HCT116 (cell line): ENCODE measurements around the gene MAGEA9. TPM values are rescaled to one million over a fixed set of nuclear protein-coding genes. Genes with fewer than 3 reads are reported as not detected.

Source experiments
- ATAC-seq: fragments of 200-7000 bp; cut with Tn5 transposase; 2 replicates; pipeline ENCODE4 v1.9.1; 2020; ENCODE audit warnings: mild to moderate bottlenecking, moderate library complexity
- BruUV-seq: library from RNA; stranded (reverse); fragments of 400-500 nt; replicated peaks from 2 replicates; lab custom pipeline; 2021; lab: Mats Ljungman, UMichigan
- CTCF ChIA-PET: fragments of 300-600 bp; sonication (Branson Sonifier 250); formaldehyde crosslinking; loops from one replicate; lab custom pipeline; 2021; ENCODE audit warnings: antibody characterized with exemption; lab: Charles Lee
- POLR2A ChIA-PET: fragments of 300-600, 350-600 bp; sonication (Branson Sonifier 250); formaldehyde crosslinking; loops from one replicate; lab custom pipeline; 2021; ENCODE audit warnings: antibody characterized with exemption; lab: Charles Lee
- RAD21 ChIA-PET, 2 experiments: fragments of 300-600 bp; sonication (Branson Sonifier 250); formaldehyde crosslinking; loops; one replicate each; lab custom pipeline; 2023; ENCODE audit warnings: low total read pairs in 2 of 2; ENCODE audit not compliant: uncharacterized antibody in 2 of 2, unreplicated experiment in 2 of 2, low non-redundant PET in 1 of 2; lab: Charles Lee
- DNase-seq: peaks from one replicate; pipeline ENCODE4 v3.0.0-alpha.2; 2010; ENCODE audit warnings: low read depth, low spot score
- H2AFZ ChIP-seq: fragments of 200-600 bp; shearing (Covaris generic), sonication (generic); 2 replicates; pipeline ENCODE4 v1.6.1; 2017; ENCODE audit warnings: low read depth, mixed run types, mixed read lengths, antibody characterized with exemption, low read length; ENCODE audit not compliant: poor library complexity, severe bottlenecking
- H3K27ac ChIP-seq: 2 replicates; pipeline ENCODE4 v1.5.1; 2012; ENCODE audit warnings: low read depth, low read length
- H3K27me3 ChIP-seq: fragments of 200-600 bp; sonication (generic); 2 replicates; pipeline ENCODE4 v1.6.1; 2016; ENCODE audit warnings: mixed run types, low read length, mixed read lengths; ENCODE audit not compliant: insufficient read depth
- H3K36me3 ChIP-seq, 2 experiments: fragments of 200-500 bp in 1 of 2; fragments of 200-600 bp in 1 of 2; sonication (Bioruptor generic) in 1 of 2; sonication (generic) in 1 of 2; 2 replicates each; pipeline versions ENCODE4 v1.5.1 to v1.6.1; 2014 to 2016; ENCODE audit warnings: low read length in 2 of 2, inconsistent platforms in 1 of 2, mixed read lengths in 1 of 2, mixed run types in 1 of 2; ENCODE audit not compliant: insufficient read depth in 2 of 2, control insufficient read depth in 1 of 2
- H3K4me1 ChIP-seq, 2 experiments: fragments of 200-600 bp in 1 of 2; sonication (generic) in 1 of 2; 2 replicates each; pipeline versions ENCODE4 v1.5.1 to v1.6.1; 2012 to 2017; ENCODE audit warnings: low read length in 2 of 2, inconsistent platforms in 1 of 2, mild to moderate bottlenecking in 1 of 2, mixed read lengths in 1 of 2, mixed run types in 1 of 2, moderate library complexity in 1 of 2; ENCODE audit not compliant: insufficient read depth in 2 of 2, control insufficient read depth in 1 of 2
- H3K4me2 ChIP-seq: fragments of 200-600 bp; sonication (generic); 2 replicates; pipeline ENCODE4 v1.6.1; 2017; ENCODE audit warnings: mixed run types, low read length, mixed read lengths
- H3K4me3 ChIP-seq, 2 experiments: fragments of 200-600 bp in 1 of 2; sonication (generic) in 1 of 2; replicated peaks in 1 of 2; 2 replicates each; pipeline ENCODE4 v1.5.1; 2011 to 2016; ENCODE audit warnings: low read length in 2 of 2, control low read depth in 1 of 2, low read depth in 1 of 2, mild to moderate bottlenecking in 1 of 2, mixed read lengths in 1 of 2, mixed run types in 1 of 2
- H3K79me2 ChIP-seq: fragments of 200-600 bp; sonication (generic); 2 replicates; pipeline ENCODE4 v1.6.1; 2017; ENCODE audit warnings: mild to moderate bottlenecking, mixed run types, low read length, moderate library complexity, mixed read lengths; ENCODE audit not compliant: insufficient read depth
- H3K9ac ChIP-seq: fragments of 200-600 bp; sonication (generic); 2 replicates; pipeline ENCODE4 v1.6.1; 2016; ENCODE audit warnings: low read length, mixed read lengths
- H3K9me2 ChIP-seq: fragments of 200-600 bp; sonication (generic), shearing (Covaris generic); 2 replicates; pipeline ENCODE4 v1.6.1; 2017; ENCODE audit warnings: mixed run types, mild to moderate bottlenecking, moderate library complexity; ENCODE audit not compliant: insufficient read depth
- H3K9me3 ChIP-seq, 2 experiments: fragments of 200-500 bp in 1 of 2; fragments of 200-600 bp in 1 of 2; sonication (Bioruptor generic) in 1 of 2; sonication (generic) in 1 of 2; 2 replicates each; pipeline ENCODE4 v1.6.1; 2014 to 2017; ENCODE audit warnings: low read length in 2 of 2, mixed read lengths in 2 of 2, inconsistent platforms in 1 of 2, low read depth in 1 of 2, mild to moderate bottlenecking in 1 of 2, mixed run types in 1 of 2, moderate library complexity in 1 of 2; ENCODE audit not compliant: control insufficient read depth in 1 of 2, insufficient read depth in 1 of 2
- H4K20me1 ChIP-seq: fragments of 200-600 bp; sonication (generic), shearing (Covaris generic); 2 replicates; pipeline ENCODE4 v1.6.1; 2017; ENCODE audit warnings: mixed run types, mild to moderate bottlenecking, moderate library complexity; ENCODE audit not compliant: insufficient read depth
- POLR2AphosphoS5 ChIP-seq: IDR thresholded peaks from 2 replicates; pipeline ENCODE4 v1.6.1; 2011; ENCODE audit warnings: mild to moderate bottlenecking, low read depth, low read length, moderate library complexity
- SIN3A ChIP-seq: IDR thresholded peaks from 2 replicates; pipeline ENCODE4 v1.6.1; 2012; ENCODE audit warnings: low read depth
- SP1 ChIP-seq: IDR thresholded peaks from 2 replicates; pipeline ENCODE4 v1.6.1; 2012; ENCODE audit warnings: low read depth
- TCF7L2 ChIP-seq: IDR thresholded peaks from 2 replicates; pipeline ENCODE4 v1.7.0; 2011; ENCODE audit warnings: borderline replicate concordance, inconsistent platforms; ENCODE audit not compliant: insufficient read depth, insufficient read length; ENCODE audit errors: extremely low read depth
- YY1 ChIP-seq: IDR thresholded peaks from 2 replicates; pipeline ENCODE4 v1.6.1; 2011; ENCODE audit warnings: low read length, low read depth, moderate library complexity, mild to moderate bottlenecking; ENCODE audit not compliant: insufficient replicate concordance; ENCODE audit errors: extremely low read depth
- ZNF274 ChIP-seq: fragments of 200-500 bp; sonication (Bioruptor generic); IDR thresholded peaks from 2 replicates; pipeline ENCODE4 v1.6.1; 2014; ENCODE audit warnings: mild to moderate bottlenecking, low read depth, low read length, inconsistent platforms
- intact Hi-C: fragments of 100-400 bp; cut with micrococcal nuclease; formaldehyde crosslinking; loops from 2 replicates; pipeline ENCODE4 v1.10.0; 2022
- total RNA-seq: library from RNA; stranded (reverse); gene quantifications from one replicate; pipeline ENCODE4 v1.2.1, GENCODE V29; 2021; ENCODE audit not compliant: unreplicated experiment
- TF ChIP-seq, protein P1 (sequence below): IDR thresholded peaks from 2 replicates; pipeline ENCODE4 v1.6.1; 2012; ENCODE audit warnings: low read depth
- TF ChIP-seq, protein P2 (sequence below), 3 experiments: fragments of 200-600 bp in 1 of 3; sonication (generic) in 1 of 3; IDR thresholded peaks in 2 of 3; conservative IDR thresholded peaks in 1 of 3; 2 replicates each; pipeline ENCODE4 v1.5.1; 2012 to 2017; ENCODE audit warnings: low read depth in 2 of 3, low read length in 2 of 3, antibody characterized with exemption in 1 of 3, borderline replicate concordance in 1 of 3, control low read depth in 1 of 3, mild to moderate bottlenecking in 1 of 3, mixed read lengths in 1 of 3, mixed run types in 1 of 3, moderate library complexity in 1 of 3; ENCODE audit not compliant: insufficient read depth in 1 of 3

The MAGEA9 gene
- total RNA-seq, 1 experiment from 2014 or later = not detected

GRCh38 chrX:149807747-149808458 is 26.2 kb downstream of the MAGEA9 start:
- no peaks in the 10 kb centered on the region for H3K36me3 ChIP-seq
- ChIA-PET POLR2A (no interaction called here), CTCF (no interaction called here), RAD21 (no interaction called here)
- H3K4me1 ChIP-seq = no peaks in the 10 kb centered on the region
- H3K79me2 ChIP-seq = no peaks in the 10 kb centered on the region
- H3K4me3 ChIP-seq = no peak overlapping the region
- no peaks in the 10 kb centered on the region for H3K9me3 ChIP-seq
- no peak overlapping the region for H3K4me2 ChIP-seq
- H3K27me3 ChIP-seq = no peaks in the 10 kb centered on the region
- H3K27ac ChIP-seq = no peak overlapping the region
- H3K9ac ChIP-seq = no peak overlapping the region
- ATAC-seq (no peak), DNase-seq (no peak)
- no peak for TF ChIP-seq SP1
- TF ChIP-seq POLR2AphosphoS5 = no peak
- TF ChIP-seq, protein P1, sequence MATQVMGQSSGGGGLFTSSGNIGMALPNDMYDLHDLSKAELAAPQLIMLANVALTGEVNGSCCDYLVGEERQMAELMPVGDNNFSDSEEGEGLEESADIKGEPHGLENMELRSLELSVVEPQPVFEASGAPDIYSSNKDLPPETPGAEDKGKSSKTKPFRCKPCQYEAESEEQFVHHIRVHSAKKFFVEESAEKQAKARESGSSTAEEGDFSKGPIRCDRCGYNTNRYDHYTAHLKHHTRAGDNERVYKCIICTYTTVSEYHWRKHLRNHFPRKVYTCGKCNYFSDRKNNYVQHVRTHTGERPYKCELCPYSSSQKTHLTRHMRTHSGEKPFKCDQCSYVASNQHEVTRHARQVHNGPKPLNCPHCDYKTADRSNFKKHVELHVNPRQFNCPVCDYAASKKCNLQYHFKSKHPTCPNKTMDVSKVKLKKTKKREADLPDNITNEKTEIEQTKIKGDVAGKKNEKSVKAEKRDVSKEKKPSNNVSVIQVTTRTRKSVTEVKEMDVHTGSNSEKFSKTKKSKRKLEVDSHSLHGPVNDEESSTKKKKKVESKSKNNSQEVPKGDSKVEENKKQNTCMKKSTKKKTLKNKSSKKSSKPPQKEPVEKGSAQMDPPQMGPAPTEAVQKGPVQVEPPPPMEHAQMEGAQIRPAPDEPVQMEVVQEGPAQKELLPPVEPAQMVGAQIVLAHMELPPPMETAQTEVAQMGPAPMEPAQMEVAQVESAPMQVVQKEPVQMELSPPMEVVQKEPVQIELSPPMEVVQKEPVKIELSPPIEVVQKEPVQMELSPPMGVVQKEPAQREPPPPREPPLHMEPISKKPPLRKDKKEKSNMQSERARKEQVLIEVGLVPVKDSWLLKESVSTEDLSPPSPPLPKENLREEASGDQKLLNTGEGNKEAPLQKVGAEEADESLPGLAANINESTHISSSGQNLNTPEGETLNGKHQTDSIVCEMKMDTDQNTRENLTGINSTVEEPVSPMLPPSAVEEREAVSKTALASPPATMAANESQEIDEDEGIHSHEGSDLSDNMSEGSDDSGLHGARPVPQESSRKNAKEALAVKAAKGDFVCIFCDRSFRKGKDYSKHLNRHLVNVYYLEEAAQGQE = no peak
- TF ChIP-seq, protein P2, sequence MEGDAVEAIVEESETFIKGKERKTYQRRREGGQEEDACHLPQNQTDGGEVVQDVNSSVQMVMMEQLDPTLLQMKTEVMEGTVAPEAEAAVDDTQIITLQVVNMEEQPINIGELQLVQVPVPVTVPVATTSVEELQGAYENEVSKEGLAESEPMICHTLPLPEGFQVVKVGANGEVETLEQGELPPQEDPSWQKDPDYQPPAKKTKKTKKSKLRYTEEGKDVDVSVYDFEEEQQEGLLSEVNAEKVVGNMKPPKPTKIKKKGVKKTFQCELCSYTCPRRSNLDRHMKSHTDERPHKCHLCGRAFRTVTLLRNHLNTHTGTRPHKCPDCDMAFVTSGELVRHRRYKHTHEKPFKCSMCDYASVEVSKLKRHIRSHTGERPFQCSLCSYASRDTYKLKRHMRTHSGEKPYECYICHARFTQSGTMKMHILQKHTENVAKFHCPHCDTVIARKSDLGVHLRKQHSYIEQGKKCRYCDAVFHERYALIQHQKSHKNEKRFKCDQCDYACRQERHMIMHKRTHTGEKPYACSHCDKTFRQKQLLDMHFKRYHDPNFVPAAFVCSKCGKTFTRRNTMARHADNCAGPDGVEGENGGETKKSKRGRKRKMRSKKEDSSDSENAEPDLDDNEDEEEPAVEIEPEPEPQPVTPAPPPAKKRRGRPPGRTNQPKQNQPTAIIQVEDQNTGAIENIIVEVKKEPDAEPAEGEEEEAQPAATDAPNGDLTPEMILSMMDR (IDR thresholded peaks at IDR 0.05 in 2 of 3, conservative IDR thresholded peaks at IDR 0.05 in 1 of 3; ENCODE audit: borderline replicate concordance in 1 of 3, insufficient read depth in 1 of 3, low read depth in 2 of 3, low read length in 2 of 3) = no peak
- no peak for TF ChIP-seq TCF7L2
- TF ChIP-seq SIN3A = no peak
- no peak for TF ChIP-seq ZNF274
- TF ChIP-seq YY1 = no peak
- no peaks in the 10 kb centered on the region for H3K9me2 ChIP-seq
- no TSS peak for BruUV-seq
- no peaks in the 10 kb centered on the region for H4K20me1 ChIP-seq
- no peak overlapping the region for H2AFZ ChIP-seq
- intact Hi-C loops = no loop called here
